ENCODE measurements around the gene PSME3IP1.
A peak's percentile ranks its signal among the peaks of the same experiment; 100 is the strongest.
"Not testable (repeated sequence)": the region's sequence is repeated elsewhere in the genome, so short reads cannot be mapped to it uniquely, and the experiment has no call there.

PSME3IP1 gene

DNA sequence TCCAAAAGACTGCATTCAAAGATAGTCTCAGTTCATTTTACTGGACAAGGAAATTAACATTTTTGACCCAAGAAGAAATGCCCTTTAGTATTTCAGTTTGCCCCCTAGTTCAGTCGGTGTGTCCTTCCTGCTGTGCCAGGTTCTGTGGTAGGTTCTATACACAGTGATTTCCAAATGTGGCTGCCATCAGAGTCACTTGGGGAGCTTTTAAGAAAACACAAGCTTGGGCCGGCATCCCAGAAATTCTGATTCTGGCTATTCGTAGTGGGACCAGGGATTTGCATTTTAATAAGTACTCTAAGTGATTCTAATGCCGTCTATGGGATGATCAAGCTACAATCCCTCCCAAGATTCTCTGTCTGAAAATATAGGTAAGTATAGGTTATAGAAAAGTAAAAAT is 10.4 kb upstream of the PSME3IP1 start:
- DNase-seq = no peak

DNA sequence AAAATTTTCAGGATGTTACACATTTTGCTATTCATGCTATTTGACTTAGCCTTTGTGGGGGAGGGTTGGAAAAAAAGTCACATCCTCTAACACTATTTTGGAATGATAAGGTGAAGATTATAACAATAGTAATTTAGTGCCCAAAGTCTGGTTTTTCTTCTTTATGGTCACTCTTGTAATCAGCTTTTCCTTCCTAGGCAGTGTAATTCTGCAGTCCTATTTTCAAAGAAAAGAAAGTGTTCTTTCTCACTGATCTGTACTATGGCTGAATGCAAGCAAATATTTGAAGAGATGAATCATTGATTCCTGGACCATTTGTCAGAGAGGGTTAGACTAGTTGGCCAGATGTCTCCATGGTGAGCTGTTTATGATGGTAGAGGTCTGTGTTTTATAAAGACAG is 8.7 kb upstream of the PSME3IP1 start:
- DNase-seq = peak in 1 of 2 experiments; percentile 12

DNA sequence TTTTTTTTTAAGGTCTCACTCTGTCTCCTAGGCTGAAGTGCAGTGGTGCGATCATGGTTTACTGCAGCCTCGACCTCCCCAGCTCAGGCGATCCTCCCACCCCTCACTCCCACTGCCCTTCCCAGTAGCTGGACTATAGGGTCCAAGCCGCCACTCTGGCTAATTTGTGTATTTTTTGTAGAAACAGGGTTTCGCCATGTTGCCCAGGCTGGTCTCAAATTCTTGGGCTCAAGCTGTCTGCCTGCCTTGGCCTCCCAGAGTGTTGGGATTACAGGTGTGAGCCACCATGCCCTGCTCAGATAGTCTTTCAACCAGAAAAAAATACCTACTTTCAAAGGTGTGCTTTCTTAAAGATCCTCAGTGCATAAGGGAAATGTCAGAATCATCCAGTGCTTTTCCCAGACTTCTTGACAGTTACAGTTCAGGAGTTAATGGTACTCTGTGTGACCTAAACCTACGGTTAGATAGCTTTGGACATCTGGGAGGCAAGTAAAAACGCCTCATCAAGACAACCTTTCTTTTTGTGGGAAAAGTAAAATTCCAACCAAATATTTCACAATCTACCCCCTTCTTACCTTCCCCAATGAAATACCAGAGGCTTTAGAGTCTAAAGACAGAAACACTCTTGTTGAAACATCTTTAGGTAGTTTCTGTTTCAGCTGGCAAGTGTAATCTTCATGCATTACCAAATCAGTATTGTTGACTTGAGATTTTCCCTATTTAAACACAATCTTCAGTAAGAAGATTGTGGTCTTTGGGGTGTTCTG is 7.1 kb upstream of the PSME3IP1 start:
- no peak for DNase-seq

DNA sequence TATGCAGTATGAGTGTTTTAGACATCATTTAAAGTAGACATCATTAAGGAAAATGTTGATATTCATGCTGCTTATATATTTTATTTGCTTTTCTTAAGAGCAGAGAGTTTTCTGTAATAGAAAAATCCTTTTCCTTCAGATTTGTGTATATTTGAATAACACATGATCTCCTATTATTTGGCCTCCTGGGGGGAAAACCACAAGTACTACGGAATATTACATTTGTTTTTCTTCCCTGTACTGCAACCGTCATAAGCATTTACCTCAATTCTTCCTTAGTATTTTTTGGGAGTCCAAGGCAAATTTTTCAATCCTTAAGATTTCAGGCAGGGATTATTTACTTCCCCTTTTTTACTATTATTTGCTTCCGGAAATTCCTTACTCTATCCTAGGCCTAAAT is 6.3 kb upstream of the PSME3IP1 start:
- no peak for DNase-seq

DNA sequence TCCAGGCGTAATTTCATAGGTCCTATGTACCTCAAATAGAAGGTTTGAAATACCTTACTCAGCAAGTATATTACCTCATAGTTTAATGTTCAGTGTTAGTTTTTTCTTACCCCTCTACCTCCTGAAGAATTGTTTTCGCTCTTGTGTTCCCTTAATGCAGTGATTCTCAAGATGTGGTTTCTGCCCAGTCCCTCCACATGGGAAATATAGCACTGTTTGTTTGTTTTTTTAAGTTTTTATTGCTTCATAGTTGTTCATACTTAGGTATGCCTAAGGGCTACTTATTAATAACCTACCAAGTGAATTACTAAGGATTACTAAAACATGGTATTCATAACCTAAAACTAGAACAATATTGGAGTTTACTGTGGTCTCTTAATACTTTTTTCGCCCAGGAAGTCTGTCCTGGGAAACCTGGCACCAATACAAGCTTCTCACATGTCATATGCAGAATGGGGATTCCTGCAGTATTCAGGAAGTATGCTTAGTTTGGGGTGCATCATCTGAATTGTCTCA is 5.3 kb upstream of the PSME3IP1 start:
- DNase-seq = no peak

DNA sequence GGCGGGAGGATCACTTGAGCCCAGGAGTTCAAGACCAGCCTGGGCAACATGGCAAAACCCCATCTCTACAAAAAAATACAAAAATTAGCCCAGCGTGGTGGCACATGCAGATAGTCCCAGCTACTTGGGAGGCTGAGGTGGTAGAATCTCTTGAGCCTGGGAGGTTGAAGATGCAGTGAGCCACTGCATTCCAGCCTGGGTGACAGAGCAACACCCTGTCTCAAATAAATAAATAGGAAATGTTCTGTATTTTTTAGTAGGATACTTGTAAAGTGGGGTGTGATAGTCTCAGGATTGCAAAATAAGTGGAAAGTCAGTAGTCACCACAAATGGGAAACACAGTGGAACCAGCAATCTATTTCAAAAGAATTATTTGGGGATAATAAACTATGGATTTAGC is 4.3 kb upstream of the PSME3IP1 start:
- DNase-seq = no peak

DNA sequence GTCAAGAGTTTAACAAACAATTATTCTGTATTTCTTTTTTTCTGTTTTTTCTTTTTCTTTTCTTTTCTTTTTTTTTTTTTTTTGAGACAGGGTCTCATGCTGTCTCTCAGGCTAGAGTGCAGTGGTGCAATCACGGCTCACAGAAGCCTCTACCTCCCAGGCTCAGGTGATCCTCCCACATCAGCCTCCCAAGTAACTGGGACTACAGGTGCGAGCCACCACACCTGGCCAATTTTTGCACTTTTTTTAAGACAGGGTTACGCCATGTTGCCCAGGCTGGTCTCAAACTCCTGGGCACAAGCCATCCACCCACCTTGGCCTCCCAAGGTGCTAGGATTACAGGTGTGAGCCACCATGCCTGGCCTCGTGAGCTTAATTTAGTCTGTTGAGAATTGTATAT is 3.7 kb upstream of the PSME3IP1 start:
- not testable (repeated sequence) for DNase-seq

DNA sequence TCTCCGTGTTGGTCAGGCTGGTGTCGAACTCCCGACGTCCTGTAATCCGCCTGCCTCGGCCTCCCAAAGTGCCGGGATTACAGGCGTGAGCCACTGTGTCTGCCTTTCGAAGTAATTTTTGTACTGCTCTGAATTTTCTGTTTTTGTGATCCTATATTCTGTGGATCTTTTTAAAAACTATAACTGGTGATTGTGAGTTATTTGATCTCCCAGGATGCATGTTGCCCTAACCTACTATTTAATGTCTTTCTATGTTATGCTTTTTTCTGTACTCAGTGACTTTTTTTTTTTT is 2.8 kb upstream of the PSME3IP1 start:
- no peak for DNase-seq

DNA sequence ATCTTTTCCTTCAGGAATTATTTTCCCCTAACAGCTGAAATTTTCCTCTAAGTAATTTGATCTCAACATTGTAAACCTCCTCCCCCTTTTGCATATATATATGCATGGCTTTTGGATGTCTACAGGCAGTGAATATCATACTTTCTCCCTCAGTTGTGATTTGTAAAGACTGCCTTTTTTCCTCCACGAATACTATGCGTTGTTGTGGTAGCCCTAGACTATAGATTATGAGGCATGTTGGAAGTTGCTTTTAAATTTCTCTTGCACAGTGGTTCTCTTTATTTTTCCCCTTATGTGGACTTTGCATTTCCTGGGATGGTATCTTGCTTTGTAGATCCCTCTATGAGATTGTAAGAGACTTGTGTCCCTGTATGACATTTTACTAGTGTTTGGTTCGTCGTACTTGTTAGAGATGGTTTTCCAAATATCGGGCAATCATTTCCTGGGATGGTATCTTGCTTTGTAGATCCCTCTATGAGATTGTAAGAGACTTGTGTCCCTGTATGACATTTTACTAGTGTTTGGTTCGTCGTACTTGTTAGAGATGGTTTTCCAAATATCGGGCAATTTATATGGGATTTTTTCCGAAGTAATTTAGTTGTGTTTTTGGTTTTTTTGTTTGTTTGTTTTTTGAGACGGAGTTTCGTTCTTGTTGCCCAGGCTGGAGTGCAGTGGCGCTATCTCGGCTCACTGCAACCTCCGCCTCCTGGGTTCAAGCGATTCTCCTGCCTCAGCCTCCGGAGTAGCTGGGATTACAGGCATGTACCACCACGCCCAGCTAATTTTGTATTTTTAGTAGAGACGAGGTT is 2.3 kb upstream of the PSME3IP1 start:
- DNase-seq = not testable (repeated sequence)

DNA sequence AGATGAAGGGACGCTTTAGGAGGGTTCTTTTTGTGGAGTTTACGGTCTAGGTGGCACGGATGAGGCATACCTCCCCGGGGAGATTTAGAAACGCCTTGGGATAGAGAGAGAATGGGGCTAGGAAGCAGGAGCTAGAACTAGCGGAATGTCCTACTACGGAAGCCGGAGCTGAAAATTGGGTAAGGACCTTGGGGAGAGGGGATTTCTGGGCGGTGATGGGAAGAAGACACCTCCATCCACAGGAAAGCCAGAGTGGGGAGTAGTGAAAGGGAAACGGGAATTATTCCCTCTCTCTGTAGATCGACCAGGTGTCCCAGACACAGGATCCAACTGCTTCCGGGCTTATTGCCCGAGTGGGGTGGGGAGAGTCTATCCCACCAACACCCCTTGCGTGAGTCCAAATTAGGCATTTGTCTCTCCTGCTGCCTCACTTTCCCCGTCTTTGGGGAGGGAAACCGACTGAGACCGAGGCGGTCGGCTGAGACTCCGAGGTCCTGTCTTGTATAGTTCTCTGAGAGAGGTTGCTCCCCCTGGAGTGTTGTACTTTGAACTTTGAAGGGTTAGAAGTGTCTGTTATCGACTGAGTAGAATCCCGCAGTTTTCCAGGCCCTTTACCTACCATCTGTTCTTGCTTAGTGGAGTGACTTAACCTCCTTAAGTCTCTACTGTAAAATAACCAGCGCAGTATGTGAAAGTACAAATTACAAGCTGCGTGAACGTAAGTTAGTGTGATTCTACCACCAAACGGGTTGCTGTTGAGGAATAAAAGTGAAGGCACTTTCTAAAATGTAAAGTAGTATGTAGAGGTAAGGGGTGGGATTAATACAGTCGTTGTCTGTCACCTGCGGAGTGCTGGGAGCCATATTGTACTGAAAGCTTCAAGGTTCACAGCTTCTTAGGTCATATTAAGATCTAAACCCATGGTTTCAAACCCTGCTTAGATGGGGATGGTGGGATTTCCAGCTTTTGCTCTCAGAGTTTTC is 1.3 kb upstream of the PSME3IP1 start:
- peak; percentile 73 to 79 for DNase-seq

DNA sequence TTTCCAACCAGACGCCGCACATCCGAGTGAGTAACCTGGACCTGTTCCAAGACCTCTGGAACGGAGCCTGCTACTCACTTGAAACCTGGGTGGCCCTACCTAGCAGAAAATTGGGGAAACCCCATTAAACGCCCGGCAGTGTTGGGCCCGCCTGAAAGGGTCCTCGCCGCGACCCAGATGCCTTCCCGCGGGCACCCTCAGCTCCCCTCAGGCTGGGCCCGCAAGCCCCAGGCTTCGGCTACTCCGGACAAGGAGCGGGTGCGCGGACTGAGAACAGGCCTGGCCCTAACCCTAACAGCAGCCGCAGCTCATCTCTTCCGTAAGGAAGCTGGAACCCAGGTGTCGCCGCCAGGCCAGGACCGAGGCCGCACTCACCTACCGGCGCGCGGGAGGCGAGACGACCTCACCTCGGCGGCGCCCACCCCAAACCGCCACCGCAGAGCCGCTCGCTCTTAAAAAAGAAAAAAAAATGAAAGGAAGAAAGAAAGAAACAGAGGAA is 344 bp downstream of the PSME3IP1 start:
- DNase-seq = peak in 1 of 2 experiments; percentile 20

DNA sequence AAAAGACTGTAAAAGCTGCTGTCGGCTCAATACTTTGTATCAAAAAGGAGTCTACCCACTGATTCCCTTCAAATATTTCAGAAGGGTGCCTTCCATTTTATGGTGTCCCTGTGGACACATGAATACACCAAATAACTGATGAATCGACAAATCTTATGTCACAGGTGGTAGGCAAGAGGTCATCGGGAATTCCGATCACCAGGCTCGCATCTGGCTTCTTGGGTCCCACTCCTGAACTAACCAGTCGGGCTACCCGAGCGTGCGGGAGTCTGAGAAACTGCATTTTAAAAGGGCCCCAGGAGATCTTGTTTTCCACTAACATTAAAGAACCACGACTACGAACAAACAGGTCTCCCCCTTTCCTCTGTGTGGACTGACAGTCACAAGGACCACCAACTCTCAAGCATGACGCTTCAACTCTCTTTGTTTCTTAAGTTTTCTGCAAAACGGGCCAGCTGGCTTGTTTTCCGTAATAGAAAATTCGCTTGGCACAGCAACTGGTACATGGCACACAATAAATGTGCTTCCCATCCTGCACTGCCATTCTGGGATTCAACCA is 873 bp downstream of the PSME3IP1 start:
- no peak for DNase-seq

DNA sequence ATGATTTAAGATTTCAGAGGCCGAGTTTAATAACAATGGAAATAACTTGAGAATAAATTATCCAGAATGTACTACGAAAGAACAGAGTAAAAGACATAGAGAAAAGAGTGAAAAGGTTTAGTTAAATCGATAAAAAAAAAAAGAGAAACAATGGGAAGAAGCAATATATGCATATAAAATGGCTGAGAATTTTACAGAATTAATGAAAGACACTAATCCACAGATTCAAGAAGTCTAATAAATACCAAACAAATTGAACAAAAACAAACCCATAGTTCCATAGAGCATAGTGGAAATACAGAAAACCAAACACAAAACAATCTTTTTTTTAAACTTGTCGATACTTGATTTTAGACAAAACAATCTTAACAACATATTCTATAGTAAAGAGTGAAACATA is 1.7 kb downstream of the PSME3IP1 start:
- DNase-seq = no peak

DNA sequence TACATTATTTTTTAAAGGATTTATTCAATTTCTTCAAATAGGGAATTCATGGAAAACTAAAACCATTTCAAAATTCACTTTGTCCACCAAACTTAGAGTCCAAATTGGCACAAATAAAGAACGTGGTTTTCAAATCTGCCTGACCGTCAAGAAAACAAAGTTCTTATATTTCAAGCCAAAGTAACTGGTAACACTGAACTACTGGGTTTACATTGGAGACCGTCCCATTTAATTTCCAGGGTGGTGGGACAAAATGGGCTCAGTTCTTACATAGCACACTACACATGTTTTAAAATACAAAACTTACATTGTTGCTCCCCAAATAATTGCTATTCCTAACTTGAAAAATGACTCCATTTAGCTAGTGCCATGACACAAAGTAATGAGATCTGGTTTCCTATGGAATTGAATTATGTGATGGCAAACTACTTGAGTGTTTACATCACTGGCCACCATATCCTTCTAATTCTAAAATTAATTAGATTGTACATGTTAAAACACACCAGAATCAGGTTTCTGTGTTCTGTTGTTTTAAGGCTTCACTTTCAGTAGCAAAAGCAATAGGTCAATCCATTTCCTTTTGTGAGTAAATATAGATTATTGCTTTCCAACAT is 6.5 kb downstream of the PSME3IP1 start:
- no peak for DNase-seq

DNA sequence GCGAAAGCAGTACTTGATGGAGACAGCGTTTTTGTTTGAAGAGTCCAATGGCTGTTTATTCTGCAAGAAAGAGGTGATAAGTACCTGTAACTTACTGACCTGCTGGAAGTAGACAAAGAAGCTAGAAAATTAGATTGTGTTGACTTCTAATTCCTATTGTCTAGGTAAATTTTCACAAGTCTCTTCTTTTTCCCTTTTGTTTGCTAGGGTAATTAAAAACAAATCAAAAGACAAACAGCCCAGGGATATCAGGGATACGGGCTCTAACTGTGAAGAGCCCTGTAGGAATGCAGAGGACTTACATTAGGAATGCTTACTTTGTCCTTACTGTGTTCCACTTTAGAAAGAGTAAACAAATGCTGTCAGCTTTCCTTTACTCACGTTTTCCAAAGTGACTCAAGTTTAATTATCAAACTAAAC is 7.0 kb downstream of the PSME3IP1 start:
- DNase-seq = no peak

DNA sequence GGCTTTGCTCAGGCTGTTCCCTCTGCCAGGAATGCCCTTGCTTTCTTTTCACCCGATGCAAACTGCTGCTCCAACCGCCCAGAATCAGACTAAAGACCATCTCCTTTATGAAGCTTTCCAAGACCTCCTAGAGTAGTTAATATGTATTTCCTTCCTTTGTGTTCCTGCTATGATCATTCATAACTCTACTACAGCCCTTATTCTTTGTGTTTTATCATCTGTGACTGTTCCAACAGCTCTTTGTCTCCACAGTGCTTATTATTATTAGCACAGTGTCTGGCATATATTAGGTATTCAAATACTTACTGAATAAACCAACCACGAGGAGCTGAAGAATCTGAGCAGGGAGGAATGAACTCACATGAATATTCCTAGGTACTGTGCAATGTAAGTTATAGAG is 7.6 kb downstream of the PSME3IP1 start:
- no peak for DNase-seq

DNA sequence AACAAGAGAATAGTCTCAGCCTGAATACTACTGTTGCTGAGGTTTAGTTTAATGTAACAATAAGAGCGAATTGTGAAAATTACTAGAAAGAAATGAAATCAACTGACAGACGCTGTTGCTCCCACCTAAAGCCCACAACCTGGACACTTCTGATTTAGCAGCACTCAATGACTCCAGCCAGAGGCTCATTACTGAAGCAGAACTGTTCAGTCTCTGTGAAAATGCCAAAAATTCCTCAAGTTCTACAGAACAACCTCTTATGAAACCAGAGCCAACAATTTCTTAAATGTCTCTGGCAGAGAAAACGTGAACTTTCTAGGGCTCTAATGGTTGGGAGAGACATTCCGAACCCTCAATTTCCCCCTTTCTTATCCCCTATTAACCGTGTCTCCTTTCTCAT is 9.9 kb downstream of the PSME3IP1 start:
- DNase-seq = no peak

DNA sequence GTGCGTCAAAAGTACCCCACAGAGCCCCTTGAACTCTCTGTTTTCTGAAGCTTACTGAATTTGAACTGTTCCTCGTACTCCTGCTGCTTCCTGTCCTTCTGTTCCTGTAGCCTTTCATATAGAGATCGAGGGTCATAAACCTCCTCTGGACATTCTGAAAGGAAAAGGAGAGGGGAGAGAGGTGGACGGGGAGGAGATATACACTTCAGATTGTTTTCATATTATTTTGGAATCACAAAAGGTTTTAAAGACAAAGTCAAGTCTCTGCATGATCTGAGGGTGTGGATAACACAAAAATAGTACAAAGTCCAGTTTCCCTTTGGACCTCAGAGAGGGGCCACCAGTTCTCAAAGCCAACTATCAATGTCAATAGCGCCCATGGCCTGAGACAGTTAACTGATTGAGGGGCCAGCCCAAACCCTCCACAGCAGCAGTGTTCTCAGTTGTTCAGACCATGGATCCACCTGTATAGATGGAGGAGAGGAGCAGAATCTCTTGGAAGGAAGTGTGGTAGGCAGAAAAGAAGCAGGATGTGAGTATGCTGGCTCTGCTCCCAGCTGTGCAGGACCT is 13.0 kb downstream of the PSME3IP1 start:
- no peak for DNase-seq

DNA sequence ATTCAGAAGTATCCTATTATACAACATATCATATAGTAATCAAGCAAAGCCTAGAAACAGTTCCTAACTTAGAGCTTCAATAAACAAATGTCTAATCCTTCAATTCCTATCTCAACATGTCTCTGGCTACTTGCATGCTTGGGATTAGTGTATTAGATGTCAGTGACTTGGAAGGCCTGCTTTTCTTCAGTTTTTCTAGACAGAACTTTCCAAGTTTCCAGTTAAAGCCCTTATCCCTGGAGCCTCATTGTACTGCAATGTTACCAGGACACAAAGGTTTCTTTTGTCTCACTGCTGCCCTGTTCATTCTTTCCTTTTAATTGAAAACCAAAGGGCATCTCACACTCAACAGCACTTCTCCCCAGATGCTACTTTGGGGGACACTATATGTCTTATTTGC is 16.5 kb downstream of the PSME3IP1 start:
- DNase-seq = no peak

DNA sequence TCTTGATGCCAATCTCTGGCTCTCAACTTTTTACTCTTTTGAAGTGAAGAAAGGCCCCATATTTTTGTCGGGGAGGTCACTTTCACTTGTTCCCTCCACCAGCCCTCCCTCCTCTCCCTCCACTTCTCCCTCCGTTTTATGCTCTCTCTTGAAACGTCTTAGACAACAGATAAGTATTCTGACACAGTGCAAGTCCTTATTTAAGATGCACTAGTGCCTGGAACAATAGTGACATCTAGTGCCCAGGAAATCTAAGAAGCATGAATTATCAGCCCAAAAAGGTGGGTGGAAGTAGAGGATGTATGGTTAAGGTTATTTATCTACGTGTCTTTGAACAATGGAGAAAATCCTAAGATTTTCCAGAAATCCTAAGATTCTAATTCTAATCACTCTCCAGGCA is 17.9 kb downstream of the PSME3IP1 start:
- DNase-seq = peak; percentile 49 to 71

DNA sequence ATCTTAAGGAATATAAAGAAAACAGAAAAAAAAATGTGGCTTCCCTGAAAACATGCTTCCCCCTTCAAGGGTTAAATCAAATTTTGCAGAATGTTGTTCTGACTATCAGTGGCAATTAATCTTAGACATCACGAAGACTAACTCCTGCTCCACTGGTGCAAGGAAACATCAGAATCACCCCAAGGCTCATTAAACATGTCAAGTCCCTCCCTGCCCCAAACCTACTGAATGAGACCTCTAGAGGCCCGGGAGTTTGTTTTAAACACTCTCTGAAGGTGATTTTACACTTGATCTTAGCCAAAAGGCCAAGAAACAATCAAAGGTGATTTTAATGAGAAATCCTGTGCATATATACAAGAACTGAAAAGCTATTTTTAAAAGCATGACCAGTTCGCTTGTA is 18.3 kb downstream of the PSME3IP1 start:
- DNase-seq = no peak

DNA sequence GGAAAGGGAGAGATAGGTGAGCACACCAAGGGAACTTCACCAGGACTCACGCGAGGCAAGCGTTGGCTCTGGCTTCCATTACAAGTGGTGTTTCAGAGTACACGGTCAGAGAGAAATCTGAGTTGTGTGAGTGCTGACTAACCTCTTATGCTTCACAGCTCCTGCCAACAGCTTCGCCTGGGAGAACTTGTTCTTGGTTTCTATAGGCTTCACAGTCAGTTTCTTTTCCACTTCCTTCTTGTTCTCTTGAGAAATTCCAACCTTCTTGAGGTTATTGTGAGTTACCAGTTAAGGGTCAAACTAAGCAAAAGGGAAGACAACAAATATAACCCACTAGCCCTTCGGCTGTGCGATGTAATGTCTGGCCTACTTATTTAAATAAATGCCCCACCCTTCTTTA is 18.9 kb downstream of the PSME3IP1 start:
- DNase-seq = no peak

All from NCI-H524 (cell line).